Right lobe of liver (tissue), 4 donors: ENCODE measurements around the gene RIPOR2.

Experiments used
- POLR2A ChIP-seq: fragments of 450-650 bp; IDR thresholded peaks from one replicate; pipeline ENCODE4 v1.6.1; 2017; ENCODE audit warnings: antibody characterized with exemption, mild to moderate bottlenecking
- TF ChIP-seq, protein P1 (sequence below), 4 donors: fragments of 200-600 bp in 3 of 4; fragments of 450-650 bp in 1 of 4; IDR thresholded peaks; one replicate each; pipeline versions ENCODE4 v1.5.1 to v1.8.0; 2016 to 2022; ENCODE audit warnings: antibody characterized with exemption in 4 of 4, mild to moderate bottlenecking in 2 of 4
- donor health status: DM: no; HTN: no; CAD: no.
- donor health status: DM: no; HTN: no; CAD: no.
- donor health status: DM: no; HTN: yes; CAD: no.

DNA sequence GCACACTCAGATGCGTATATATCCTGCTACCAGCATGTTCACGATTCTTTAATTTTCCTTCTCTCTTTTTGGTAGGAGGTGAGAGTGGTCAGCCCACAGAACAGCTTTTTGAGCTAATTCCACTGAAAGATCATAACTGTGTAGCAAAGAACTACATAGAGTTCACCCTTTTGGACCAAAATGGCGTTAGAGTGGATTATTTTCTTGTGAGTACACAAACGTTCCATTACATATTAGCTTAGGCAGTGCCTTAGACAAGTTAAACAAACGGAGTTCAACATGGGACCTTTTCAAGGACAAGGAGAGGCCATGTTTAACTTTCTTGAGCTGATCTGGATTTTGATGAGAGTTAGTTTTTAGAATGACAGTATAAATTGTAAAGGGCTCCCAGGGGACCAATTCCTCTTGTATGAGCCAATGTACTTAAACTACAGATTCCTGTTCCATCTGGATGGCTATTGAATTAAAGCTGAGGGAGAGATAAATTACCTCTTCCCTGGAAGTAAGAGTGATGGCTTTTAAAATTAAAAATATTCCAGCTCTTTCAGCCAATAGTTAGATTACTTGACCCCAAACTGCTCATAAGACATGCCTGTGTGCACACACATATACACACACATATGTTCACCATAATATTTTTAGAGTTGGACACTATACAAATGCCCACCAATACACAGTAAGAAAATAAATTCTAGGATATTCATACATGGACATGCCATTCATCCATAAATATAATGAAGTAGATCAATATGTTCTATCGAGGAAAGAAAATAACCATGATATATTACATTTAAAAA is 111.4 kb downstream of the RIPOR2 start:
- no peak for TF ChIP-seq POLR2A
- TF ChIP-seq, protein P1, sequence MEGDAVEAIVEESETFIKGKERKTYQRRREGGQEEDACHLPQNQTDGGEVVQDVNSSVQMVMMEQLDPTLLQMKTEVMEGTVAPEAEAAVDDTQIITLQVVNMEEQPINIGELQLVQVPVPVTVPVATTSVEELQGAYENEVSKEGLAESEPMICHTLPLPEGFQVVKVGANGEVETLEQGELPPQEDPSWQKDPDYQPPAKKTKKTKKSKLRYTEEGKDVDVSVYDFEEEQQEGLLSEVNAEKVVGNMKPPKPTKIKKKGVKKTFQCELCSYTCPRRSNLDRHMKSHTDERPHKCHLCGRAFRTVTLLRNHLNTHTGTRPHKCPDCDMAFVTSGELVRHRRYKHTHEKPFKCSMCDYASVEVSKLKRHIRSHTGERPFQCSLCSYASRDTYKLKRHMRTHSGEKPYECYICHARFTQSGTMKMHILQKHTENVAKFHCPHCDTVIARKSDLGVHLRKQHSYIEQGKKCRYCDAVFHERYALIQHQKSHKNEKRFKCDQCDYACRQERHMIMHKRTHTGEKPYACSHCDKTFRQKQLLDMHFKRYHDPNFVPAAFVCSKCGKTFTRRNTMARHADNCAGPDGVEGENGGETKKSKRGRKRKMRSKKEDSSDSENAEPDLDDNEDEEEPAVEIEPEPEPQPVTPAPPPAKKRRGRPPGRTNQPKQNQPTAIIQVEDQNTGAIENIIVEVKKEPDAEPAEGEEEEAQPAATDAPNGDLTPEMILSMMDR (IDR thresholded peaks at IDR 0.05), result no peak
